Measurements from ENCODE around the gene STT3A.

DNA sequence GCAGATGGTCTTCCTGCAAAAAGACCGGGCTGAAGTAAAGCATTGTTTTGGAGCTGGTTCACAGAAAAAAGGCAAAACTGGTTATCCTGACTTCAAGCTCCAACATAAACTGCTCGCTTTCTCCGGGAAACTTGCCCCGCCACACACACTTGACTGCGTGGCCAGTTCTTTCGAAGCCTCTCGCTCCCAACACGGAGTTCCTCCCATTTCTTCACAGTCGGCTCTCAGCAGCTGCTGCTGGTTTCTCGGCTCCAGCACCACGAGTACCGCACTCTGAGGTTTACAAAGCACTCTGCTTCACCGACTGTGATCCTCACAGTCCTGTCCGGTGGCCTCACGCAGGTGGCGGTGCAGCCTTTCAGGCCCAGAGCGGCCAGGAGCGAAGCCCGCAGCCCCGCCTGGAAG lies 32.6 kb downstream of the STT3A start:
- TF ChIP-seq, protein P1, sequence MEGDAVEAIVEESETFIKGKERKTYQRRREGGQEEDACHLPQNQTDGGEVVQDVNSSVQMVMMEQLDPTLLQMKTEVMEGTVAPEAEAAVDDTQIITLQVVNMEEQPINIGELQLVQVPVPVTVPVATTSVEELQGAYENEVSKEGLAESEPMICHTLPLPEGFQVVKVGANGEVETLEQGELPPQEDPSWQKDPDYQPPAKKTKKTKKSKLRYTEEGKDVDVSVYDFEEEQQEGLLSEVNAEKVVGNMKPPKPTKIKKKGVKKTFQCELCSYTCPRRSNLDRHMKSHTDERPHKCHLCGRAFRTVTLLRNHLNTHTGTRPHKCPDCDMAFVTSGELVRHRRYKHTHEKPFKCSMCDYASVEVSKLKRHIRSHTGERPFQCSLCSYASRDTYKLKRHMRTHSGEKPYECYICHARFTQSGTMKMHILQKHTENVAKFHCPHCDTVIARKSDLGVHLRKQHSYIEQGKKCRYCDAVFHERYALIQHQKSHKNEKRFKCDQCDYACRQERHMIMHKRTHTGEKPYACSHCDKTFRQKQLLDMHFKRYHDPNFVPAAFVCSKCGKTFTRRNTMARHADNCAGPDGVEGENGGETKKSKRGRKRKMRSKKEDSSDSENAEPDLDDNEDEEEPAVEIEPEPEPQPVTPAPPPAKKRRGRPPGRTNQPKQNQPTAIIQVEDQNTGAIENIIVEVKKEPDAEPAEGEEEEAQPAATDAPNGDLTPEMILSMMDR (IDR thresholded peaks at IDR 0.05; ENCODE audit: low read length) = no peak
- TF ChIP-seq EZH2 (IDR thresholded peaks at IDR 0.05; ENCODE audit: borderline replicate concordance, low read length) = no peak

Measured in OCI-LY1 (cell line).